SK-N-MC (cell line): ENCODE data around the gene RYR2.

Experiments used
- EZH2 ChIP-seq: fragments of 200-600 bp; sonication (generic); IDR thresholded peaks from one replicate; pipeline ENCODE4 v1.6.1; 2017; ENCODE audit warnings: antibody characterized with exemption
- FOXP2 ChIP-seq: optimal IDR thresholded peaks from 2 replicates; pipeline ENCODE3; 2011; ENCODE audit warnings: mild to moderate bottlenecking, moderate library complexity; ENCODE audit not compliant: insufficient read depth; ENCODE audit errors: extremely low read length, control extremely low read depth
- POLR2AphosphoS5 ChIP-seq: IDR thresholded peaks from 2 replicates; pipeline ENCODE4 v1.6.1; 2012; ENCODE audit warnings: mild to moderate bottlenecking, low read depth, low read length, borderline replicate concordance

GRCh38 chr1:237749122-237749521 lies 707.1 kb downstream of the RYR2 start:
- no peak for TF ChIP-seq EZH2
- TF ChIP-seq POLR2AphosphoS5: no peak
- no peak for TF ChIP-seq FOXP2
